HepG2 (cell line): ENCODE results near the gene DOK7. TPM values are rescaled to one million over a fixed set of nuclear protein-coding genes. Genes with fewer than 3 reads are reported as not detected.
A peak's percentile ranks its signal among the peaks of the same experiment; 100 is the strongest.

Experiments
- ATF7 ChIP-seq, 2 experiments: fragments of 450-650 bp in 1 of 2; sonication (generic) in 1 of 2; formaldehyde crosslinking in 1 of 2; IDR thresholded peaks; 2 replicates each; pipeline versions ENCODE4 v1.4.0 to v1.6.1; 2016 to 2020; ENCODE audit warnings: antibody characterized with exemption in 1 of 2, mild to moderate bottlenecking in 1 of 2, missing genetic modification reagents in 1 of 2
- SKI ChIP-seq: fragments of 450-650 bp; IDR thresholded peaks from one replicate; pipeline ENCODE4 v1.6.1; 2018; ENCODE audit warnings: mild to moderate bottlenecking; ENCODE audit not compliant: partially characterized antibody
- YY1 ChIP-seq: IDR thresholded peaks from 2 replicates; pipeline ENCODE4 v1.6.1; 2011; ENCODE audit warnings: low read length, low read depth, moderate library complexity, mild to moderate bottlenecking; ENCODE audit not compliant: insufficient read depth, insufficient replicate concordance
- ZFP62 ChIP-seq: sonication (generic); formaldehyde crosslinking; IDR thresholded peaks from 2 replicates; pipeline ENCODE4 v1.4.0; 2020; ENCODE audit warnings: missing genetic modification reagents
- ZNF232 ChIP-seq: sonication (generic); formaldehyde crosslinking; IDR thresholded peaks from 2 replicates; pipeline ENCODE4 v1.4.0; 2020; ENCODE audit warnings: missing genetic modification reagents, borderline replicate concordance
- ZNF33B ChIP-seq: sonication (generic); formaldehyde crosslinking; IDR thresholded peaks from 2 replicates; pipeline ENCODE4 v1.5.1; 2020; ENCODE audit warnings: mild to moderate bottlenecking, missing genetic modification reagents
- ZNF724P ChIP-seq: sonication (generic); formaldehyde crosslinking; IDR thresholded peaks from 2 replicates; pipeline ENCODE4 v1.8.0; 2022; ENCODE audit warnings: missing genetic modification reagents, borderline replicate concordance
- polyA plus RNA-seq, 8 experiments: library from polyadenylated mRNA; depleted of rRNA in 3 of 8; stranded (reverse) in 7 of 8; unstranded in 1 of 8; fragments of >200 nt; fragmentation: Illumina TruSeq in 4 of 8; extraction: Trizol in 4 of 8; gene quantifications; 2 replicates each; pipeline versions ENCODE4 v1.2.1 to v1.2.3, GENCODE V29; 2011 to 2016; ENCODE audit warnings: low read depth in 4 of 8, missing spikeins in 1 of 8, mixed read lengths in 1 of 8; ENCODE audit not compliant: insufficient read depth in 1 of 8
- total RNA-seq, 5 experiments: library from RNA; depleted of rRNA; stranded (reverse); fragments of >200 nt; fragmentation: Illumina TruSeq; extraction: Trizol; gene quantifications; 2 replicates each; pipeline ENCODE4 v1.2.3, GENCODE V29; 2016; ENCODE audit warnings: low read depth in 1 of 5
- TF ChIP-seq, protein P1 (sequence below): sonication (generic); formaldehyde crosslinking; IDR thresholded peaks from 2 replicates; pipeline ENCODE4 v1.4.0; 2020; ENCODE audit warnings: missing genetic modification reagents, borderline replicate concordance
- TF ChIP-seq, protein P2 (sequence below): sonication (generic); formaldehyde crosslinking; conservative IDR thresholded peaks from 2 replicates; pipeline ENCODE4 v1.4.0; 2020; ENCODE audit warnings: missing genetic modification reagents
- TF ChIP-seq, protein P3 (sequence below), 2 experiments: fragments of 450-650 bp in 1 of 2; sonication (generic) in 1 of 2; formaldehyde crosslinking; IDR thresholded peaks; 2 replicates each; pipeline versions ENCODE4 v1.5.0 to v1.8.0; 2020 to 2022; ENCODE audit warnings: mild to moderate bottlenecking in 1 of 2, missing genetic modification reagents in 1 of 2
- TF ChIP-seq, protein P4 (sequence below): sonication (generic); formaldehyde crosslinking; IDR thresholded peaks from 2 replicates; pipeline ENCODE4 v1.5.1; 2020; ENCODE audit warnings: mild to moderate bottlenecking, missing genetic modification reagents, moderate library complexity
- TF ChIP-seq, protein P5 (sequence below): sonication (generic); formaldehyde crosslinking; IDR thresholded peaks from 2 replicates; pipeline ENCODE4 v1.5.1; 2020; ENCODE audit warnings: missing genetic modification reagents, mild to moderate bottlenecking, borderline replicate concordance
- TF ChIP-seq, protein P6 (sequence below): sonication (generic); formaldehyde crosslinking; IDR thresholded peaks from 2 replicates; pipeline ENCODE4 v1.9.0; 2021; ENCODE audit warnings: missing genetic modification reagents, mild to moderate bottlenecking, borderline replicate concordance

DOK7 gene
- total and polyA plus RNA-seq, 2 of the 13 experiments (the other 11 are each of a cell fraction or from before 2014, with no cell fraction given), result 0.03 to 0.07 TPM

DNA sequence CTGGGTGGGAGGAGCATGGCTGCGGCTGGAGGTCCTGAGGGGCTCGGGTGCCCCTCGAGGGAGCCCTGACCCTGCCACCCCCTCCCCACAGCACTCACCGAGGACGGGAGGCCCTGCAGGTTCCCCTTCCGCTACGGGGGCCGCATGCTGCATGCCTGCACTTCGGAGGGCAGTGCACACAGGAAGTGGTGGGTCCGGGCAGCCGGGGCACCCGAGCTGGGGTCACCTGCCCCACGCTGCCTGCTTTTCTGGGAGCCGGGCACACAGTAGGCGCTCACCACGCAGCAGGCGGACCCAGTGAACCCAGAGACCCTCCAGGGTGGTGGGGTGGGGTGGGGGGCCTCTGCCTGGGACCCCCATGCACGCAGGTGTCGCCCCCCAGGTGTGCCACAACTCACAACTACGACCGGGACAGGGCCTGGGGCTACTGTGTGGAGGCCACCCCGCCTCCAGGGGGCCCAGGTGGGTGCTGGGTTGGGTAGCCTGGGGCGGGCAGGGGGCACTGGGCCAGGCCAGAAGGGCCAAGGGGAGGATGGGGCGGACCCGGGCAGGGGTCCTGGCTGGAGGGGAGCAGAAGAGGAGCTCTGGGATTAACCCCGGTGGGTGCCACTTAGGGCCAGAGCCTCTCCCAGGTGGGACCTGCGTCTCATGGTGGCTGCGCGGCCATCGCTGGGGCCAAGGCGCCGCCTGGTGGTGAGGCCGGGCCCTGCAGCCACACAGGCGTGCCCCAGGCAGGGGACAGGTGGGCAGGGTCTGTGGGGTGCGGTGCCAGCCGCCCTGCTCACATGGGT lies 20.0 kb upstream of the DOK7 start (continued):
- TF ChIP-seq, protein P1, sequence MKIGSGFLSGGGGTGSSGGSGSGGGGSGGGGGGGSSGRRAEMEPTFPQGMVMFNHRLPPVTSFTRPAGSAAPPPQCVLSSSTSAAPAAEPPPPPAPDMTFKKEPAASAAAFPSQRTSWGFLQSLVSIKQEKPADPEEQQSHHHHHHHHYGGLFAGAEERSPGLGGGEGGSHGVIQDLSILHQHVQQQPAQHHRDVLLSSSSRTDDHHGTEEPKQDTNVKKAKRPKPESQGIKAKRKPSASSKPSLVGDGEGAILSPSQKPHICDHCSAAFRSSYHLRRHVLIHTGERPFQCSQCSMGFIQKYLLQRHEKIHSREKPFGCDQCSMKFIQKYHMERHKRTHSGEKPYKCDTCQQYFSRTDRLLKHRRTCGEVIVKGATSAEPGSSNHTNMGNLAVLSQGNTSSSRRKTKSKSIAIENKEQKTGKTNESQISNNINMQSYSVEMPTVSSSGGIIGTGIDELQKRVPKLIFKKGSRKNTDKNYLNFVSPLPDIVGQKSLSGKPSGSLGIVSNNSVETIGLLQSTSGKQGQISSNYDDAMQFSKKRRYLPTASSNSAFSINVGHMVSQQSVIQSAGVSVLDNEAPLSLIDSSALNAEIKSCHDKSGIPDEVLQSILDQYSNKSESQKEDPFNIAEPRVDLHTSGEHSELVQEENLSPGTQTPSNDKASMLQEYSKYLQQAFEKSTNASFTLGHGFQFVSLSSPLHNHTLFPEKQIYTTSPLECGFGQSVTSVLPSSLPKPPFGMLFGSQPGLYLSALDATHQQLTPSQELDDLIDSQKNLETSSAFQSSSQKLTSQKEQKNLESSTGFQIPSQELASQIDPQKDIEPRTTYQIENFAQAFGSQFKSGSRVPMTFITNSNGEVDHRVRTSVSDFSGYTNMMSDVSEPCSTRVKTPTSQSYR, result no peak
- no peak for TF ChIP-seq ZNF33B
- TF ChIP-seq, protein P2, sequence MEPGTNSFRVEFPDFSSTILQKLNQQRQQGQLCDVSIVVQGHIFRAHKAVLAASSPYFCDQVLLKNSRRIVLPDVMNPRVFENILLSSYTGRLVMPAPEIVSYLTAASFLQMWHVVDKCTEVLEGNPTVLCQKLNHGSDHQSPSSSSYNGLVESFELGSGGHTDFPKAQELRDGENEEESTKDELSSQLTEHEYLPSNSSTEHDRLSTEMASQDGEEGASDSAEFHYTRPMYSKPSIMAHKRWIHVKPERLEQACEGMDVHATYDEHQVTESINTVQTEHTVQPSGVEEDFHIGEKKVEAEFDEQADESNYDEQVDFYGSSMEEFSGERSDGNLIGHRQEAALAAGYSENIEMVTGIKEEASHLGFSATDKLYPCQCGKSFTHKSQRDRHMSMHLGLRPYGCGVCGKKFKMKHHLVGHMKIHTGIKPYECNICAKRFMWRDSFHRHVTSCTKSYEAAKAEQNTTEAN (CRISPR knock-in tag), result no peak
- TF ChIP-seq, protein P3, sequence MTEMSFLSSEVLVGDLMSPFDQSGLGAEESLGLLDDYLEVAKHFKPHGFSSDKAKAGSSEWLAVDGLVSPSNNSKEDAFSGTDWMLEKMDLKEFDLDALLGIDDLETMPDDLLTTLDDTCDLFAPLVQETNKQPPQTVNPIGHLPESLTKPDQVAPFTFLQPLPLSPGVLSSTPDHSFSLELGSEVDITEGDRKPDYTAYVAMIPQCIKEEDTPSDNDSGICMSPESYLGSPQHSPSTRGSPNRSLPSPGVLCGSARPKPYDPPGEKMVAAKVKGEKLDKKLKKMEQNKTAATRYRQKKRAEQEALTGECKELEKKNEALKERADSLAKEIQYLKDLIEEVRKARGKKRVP (CRISPR knock-in tag; IDR thresholded peaks at IDR 0.05), result no peak
- TF ChIP-seq, protein P4, sequence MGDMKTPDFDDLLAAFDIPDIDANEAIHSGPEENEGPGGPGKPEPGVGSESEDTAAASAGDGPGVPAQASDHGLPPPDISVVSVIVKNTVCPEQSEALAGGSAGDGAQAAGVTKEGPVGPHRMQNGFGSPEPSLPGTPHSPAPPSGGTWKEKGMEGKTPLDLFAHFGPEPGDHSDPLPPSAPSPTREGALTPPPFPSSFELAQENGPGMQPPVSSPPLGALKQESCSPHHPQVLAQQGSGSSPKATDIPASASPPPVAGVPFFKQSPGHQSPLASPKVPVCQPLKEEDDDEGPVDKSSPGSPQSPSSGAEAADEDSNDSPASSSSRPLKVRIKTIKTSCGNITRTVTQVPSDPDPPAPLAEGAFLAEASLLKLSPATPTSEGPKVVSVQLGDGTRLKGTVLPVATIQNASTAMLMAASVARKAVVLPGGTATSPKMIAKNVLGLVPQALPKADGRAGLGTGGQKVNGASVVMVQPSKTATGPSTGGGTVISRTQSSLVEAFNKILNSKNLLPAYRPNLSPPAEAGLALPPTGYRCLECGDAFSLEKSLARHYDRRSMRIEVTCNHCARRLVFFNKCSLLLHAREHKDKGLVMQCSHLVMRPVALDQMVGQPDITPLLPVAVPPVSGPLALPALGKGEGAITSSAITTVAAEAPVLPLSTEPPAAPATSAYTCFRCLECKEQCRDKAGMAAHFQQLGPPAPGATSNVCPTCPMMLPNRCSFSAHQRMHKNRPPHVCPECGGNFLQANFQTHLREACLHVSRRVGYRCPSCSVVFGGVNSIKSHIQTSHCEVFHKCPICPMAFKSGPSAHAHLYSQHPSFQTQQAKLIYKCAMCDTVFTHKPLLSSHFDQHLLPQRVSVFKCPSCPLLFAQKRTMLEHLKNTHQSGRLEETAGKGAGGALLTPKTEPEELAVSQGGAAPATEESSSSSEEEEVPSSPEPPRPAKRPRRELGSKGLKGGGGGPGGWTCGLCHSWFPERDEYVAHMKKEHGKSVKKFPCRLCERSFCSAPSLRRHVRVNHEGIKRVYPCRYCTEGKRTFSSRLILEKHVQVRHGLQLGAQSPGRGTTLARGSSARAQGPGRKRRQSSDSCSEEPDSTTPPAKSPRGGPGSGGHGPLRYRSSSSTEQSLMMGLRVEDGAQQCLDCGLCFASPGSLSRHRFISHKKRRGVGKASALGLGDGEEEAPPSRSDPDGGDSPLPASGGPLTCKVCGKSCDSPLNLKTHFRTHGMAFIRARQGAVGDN (CRISPR knock-in tag), result peak; percentile 88
- TF ChIP-seq ZNF232 (CRISPR knock-in tag), result 0 out of 2 replicates have a peak, but pooled peaks have one; percentile 28
- TF ChIP-seq, protein P5, sequence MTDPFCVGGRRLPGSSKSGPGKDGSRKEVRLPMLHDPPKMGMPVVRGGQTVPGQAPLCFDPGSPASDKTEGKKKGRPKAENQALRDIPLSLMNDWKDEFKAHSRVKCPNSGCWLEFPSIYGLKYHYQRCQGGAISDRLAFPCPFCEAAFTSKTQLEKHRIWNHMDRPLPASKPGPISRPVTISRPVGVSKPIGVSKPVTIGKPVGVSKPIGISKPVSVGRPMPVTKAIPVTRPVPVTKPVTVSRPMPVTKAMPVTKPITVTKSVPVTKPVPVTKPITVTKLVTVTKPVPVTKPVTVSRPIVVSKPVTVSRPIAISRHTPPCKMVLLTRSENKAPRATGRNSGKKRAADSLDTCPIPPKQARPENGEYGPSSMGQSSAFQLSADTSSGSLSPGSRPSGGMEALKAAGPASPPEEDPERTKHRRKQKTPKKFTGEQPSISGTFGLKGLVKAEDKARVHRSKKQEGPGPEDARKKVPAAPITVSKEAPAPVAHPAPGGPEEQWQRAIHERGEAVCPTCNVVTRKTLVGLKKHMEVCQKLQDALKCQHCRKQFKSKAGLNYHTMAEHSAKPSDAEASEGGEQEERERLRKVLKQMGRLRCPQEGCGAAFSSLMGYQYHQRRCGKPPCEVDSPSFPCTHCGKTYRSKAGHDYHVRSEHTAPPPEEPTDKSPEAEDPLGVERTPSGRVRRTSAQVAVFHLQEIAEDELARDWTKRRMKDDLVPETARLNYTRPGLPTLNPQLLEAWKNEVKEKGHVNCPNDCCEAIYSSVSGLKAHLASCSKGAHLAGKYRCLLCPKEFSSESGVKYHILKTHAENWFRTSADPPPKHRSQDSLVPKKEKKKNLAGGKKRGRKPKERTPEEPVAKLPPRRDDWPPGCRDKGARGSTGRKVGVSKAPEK, result no peak
- no peak for TF ChIP-seq ZFP62 (CRISPR knock-in tag)
- TF ChIP-seq ZNF724P, result no peak
- TF ChIP-seq ATF7 (IDR thresholded peaks at IDR 0.05), result no peak
- no peak for TF ChIP-seq ATF7 (CRISPR knock-in tag; IDR thresholded peaks at IDR 0.05)
- TF ChIP-seq SKI, result no peak
- TF ChIP-seq, protein P6, sequence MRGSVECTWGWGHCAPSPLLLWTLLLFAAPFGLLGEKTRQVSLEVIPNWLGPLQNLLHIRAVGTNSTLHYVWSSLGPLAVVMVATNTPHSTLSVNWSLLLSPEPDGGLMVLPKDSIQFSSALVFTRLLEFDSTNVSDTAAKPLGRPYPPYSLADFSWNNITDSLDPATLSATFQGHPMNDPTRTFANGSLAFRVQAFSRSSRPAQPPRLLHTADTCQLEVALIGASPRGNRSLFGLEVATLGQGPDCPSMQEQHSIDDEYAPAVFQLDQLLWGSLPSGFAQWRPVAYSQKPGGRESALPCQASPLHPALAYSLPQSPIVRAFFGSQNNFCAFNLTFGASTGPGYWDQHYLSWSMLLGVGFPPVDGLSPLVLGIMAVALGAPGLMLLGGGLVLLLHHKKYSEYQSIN, result no peak
- peak; percentile 83 for TF ChIP-seq YY1
